ENCODE data around the gene S100A7A.

DNA sequence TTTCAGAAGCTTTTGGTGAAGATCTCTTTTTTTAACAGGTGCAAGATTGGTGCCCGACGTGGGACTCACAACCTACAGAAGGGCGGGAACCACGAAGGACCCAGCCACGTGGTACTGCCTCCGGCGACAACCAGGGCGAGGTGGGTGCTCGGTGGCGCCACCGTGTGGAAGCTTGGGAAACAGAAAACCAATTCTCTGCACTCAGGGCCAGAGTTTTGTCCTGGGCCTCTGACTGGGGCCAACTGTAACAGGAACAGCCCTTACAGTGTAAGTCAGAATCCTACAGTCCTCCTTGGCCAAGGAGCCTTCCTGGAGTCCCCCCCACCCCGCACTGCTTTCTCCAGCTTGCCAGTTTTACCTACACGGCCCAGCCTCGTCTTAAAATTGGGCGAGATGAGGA is 11.6 kb upstream of the S100A7A start:
- TF ChIP-seq RFX1 (IDR thresholded peaks at IDR 0.05) (no peak), EP300 (IDR thresholded peaks at IDR 0.05; ENCODE audit: low read depth in 2 of 2, low read length in 2 of 2) (no peak), EP300 (CRISPR knock-in tag; IDR thresholded peaks at IDR 0.05; ENCODE audit: borderline replicate concordance) (no peak), MAF1 (CRISPR knock-in tag; IDR thresholded peaks at IDR 0.05; ENCODE audit: borderline replicate concordance) (no peak), KLF9 (CRISPR knock-in tag; IDR thresholded peaks at IDR 0.05; ENCODE audit: low read depth) (no peak), ZNF275 (CRISPR knock-in tag; IDR thresholded peaks at IDR 0.05; ENCODE audit: borderline replicate concordance) (no peak), SRF (IDR thresholded peaks at IDR 0.05; ENCODE audit: low read depth, low read length) (no peak), SP1 (IDR thresholded peaks at IDR 0.05) (no peak), SP1 (CRISPR knock-in tag; IDR thresholded peaks at IDR 0.05) (no peak), TAF1 (CRISPR knock-in tag; IDR thresholded peaks at IDR 0.05) (no peak)
- TF ChIP-seq, protein P1, sequence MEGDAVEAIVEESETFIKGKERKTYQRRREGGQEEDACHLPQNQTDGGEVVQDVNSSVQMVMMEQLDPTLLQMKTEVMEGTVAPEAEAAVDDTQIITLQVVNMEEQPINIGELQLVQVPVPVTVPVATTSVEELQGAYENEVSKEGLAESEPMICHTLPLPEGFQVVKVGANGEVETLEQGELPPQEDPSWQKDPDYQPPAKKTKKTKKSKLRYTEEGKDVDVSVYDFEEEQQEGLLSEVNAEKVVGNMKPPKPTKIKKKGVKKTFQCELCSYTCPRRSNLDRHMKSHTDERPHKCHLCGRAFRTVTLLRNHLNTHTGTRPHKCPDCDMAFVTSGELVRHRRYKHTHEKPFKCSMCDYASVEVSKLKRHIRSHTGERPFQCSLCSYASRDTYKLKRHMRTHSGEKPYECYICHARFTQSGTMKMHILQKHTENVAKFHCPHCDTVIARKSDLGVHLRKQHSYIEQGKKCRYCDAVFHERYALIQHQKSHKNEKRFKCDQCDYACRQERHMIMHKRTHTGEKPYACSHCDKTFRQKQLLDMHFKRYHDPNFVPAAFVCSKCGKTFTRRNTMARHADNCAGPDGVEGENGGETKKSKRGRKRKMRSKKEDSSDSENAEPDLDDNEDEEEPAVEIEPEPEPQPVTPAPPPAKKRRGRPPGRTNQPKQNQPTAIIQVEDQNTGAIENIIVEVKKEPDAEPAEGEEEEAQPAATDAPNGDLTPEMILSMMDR (CRISPR knock-in tag; IDR thresholded peaks at IDR 0.05), result peak; percentile 48
- TF ChIP-seq, protein P2, sequence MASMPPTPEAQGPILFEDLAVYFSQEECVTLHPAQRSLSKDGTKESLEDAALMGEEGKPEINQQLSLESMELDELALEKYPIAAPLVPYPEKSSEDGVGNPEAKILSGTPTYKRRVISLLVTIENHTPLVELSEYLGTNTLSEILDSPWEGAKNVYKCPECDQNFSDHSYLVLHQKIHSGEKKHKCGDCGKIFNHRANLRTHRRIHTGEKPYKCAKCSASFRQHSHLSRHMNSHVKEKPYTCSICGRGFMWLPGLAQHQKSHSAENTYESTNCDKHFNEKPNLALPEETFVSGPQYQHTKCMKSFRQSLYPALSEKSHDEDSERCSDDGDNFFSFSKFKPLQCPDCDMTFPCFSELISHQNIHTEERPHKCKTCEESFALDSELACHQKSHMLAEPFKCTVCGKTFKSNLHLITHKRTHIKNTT (CRISPR knock-in tag; IDR thresholded peaks at IDR 0.05), result no peak
- TF ChIP-seq, protein P3, sequence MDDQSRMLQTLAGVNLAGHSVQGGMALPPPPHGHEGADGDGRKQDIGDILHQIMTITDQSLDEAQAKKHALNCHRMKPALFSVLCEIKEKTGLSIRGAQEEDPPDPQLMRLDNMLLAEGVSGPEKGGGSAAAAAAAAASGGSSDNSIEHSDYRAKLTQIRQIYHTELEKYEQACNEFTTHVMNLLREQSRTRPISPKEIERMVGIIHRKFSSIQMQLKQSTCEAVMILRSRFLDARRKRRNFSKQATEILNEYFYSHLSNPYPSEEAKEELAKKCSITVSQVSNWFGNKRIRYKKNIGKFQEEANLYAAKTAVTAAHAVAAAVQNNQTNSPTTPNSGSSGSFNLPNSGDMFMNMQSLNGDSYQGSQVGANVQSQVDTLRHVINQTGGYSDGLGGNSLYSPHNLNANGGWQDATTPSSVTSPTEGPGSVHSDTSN (CRISPR knock-in tag; IDR thresholded peaks at IDR 0.05; ENCODE audit: borderline replicate concordance), result no peak
